MM.1S (cell line): ENCODE data around the gene PXMP4.

Experiments
- EZH2 ChIP-seq: fragments of 300-600 bp; sonication (generic); optimal IDR thresholded peaks from 2 replicates; pipeline ENCODE3; 2017; ENCODE audit warnings: low read depth, mild to moderate bottlenecking, antibody characterized with exemption, low read length, mixed read lengths
- TF ChIP-seq, protein P1 (sequence below): fragments of 300-600 bp; sonication (generic); IDR thresholded peaks from 2 replicates; pipeline ENCODE4 v1.5.1; 2016; ENCODE audit warnings: antibody characterized with exemption, low read length, mixed read lengths

DNA sequence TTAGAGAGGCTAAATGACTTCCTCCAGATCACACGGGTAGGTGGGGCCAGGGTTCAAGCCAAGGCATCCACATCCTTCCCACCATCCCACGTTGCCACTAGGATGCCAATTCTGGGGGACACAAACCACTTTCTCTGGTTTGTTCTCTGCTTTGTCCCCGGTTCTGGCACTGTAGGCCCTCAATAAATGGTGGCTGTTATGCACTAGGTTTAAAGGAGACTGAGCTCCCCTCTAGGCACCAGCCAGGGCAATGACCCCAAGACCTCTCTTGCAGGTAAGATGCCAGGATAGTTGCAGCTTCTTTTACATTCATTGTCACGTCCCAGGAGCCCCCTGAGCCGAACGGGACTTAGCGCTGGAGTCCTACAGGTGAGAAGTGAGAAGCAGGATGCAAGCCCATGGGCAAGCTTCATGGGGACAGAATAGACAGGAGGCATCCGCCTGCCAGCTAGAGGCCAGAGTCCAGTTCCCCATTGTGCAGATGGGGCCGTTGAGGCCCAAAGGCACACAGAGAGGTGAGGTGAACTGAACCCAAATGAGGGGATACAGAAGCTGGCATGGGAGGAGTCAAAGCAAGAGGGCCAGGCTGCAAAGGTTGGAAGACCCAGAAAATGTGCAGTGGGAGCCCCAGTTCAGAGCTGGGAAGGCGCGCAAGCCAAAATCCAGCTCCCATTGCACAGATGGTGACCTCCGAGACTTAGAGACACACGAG, 677 bp downstream of the PXMP4 start:
- TF ChIP-seq, protein P1, sequence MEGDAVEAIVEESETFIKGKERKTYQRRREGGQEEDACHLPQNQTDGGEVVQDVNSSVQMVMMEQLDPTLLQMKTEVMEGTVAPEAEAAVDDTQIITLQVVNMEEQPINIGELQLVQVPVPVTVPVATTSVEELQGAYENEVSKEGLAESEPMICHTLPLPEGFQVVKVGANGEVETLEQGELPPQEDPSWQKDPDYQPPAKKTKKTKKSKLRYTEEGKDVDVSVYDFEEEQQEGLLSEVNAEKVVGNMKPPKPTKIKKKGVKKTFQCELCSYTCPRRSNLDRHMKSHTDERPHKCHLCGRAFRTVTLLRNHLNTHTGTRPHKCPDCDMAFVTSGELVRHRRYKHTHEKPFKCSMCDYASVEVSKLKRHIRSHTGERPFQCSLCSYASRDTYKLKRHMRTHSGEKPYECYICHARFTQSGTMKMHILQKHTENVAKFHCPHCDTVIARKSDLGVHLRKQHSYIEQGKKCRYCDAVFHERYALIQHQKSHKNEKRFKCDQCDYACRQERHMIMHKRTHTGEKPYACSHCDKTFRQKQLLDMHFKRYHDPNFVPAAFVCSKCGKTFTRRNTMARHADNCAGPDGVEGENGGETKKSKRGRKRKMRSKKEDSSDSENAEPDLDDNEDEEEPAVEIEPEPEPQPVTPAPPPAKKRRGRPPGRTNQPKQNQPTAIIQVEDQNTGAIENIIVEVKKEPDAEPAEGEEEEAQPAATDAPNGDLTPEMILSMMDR = no peak
- no peak for TF ChIP-seq EZH2
